Adrenal gland (tissue), 12 donors: ENCODE measurements around the gene FRK. TPM values are rescaled to one million over a fixed set of nuclear protein-coding genes. Genes with fewer than 3 reads are reported as not detected.
A peak's percentile ranks its signal among the peaks of the same experiment; 100 is the strongest.
"Not testable (repeated sequence)": the region's sequence is repeated elsewhere in the genome, so short reads cannot be mapped to it uniquely, and the experiment has no call there.

Experiments
- DNase-seq, 7 donors: peaks; one replicate each; pipeline ENCODE4 v3.0.0-alpha.2; 2019 to 2020
- H3K27ac ChIP-seq, 5 donors: fragments of 200-600 bp; sonication (generic) in 4 of 5; 1 replicate in 3 of 5; 2 replicates in 2 of 5; pipeline versions ENCODE4 v1.5.1 to v1.8.0; 2016 to 2020; ENCODE audit warnings: mild to moderate bottlenecking in 1 of 5
- H3K27me3 ChIP-seq: fragments of 200-600 bp; 2 replicates; pipeline ENCODE4 v1.8.0; 2021
- H3K36me3 ChIP-seq, 2 donors: fragments of 200-600 bp; replicated peaks in 1 of 2; 1 replicate in 1 of 2; 2 replicates in 1 of 2; pipeline versions ENCODE4 v1.5.1 to v1.8.0; 2018 to 2022
- H3K4me1 ChIP-seq, 2 donors: fragments of 200-600 bp; replicated peaks in 1 of 2; 1 replicate in 1 of 2; 2 replicates in 1 of 2; pipeline versions ENCODE4 v1.5.1 to v1.8.0; 2018 to 2021
- H3K4me3 ChIP-seq, 4 donors: fragments of 200-600 bp; sonication (generic) in 3 of 4; one replicate each; pipeline ENCODE4 v1.5.1; 2016 to 2018
- H3K9me3 ChIP-seq, 3 donors: fragments of 200-600 bp; sonication (generic) in 1 of 3; replicated peaks in 1 of 3; 1 replicate in 2 of 3; 2 replicates in 1 of 3; pipeline versions ENCODE4 v1.5.1 to v1.8.0; 2016 to 2021
- CTCF ChIP-seq, 6 experiments: fragments of 450-650 bp in 4 of 6; fragments of 200-600 bp in 2 of 6; sonication (generic) in 1 of 6; IDR thresholded peaks; 1 replicate in 5 of 6; 2 replicates in 1 of 6; pipeline versions ENCODE4 v1.5.1 to v1.8.0; 2016 to 2021; ENCODE audit warnings: antibody characterized with exemption in 6 of 6, mild to moderate bottlenecking in 2 of 6, moderate library complexity in 1 of 6
- POLR2A ChIP-seq, 2 donors: fragments of 450-650 bp; IDR thresholded peaks; one replicate each; pipeline ENCODE4 v1.6.1; 2017; ENCODE audit warnings: antibody characterized with exemption in 2 of 2, mild to moderate bottlenecking in 2 of 2, moderate library complexity in 1 of 2
- WGBS, 4 donors: extraction: QIAGEN DNeasy Blood & Tissue Kit in 2 of 4; methylation state at CpG; one replicate each; pipeline versions ENCODE4 v1.1.5 to v1.1.7; 2013 to 2017; 5-methylcytosine and 5-hydroxymethylcytosine counted together
- intact Hi-C, 2 donors: fragments of 100-400 bp; cut with DNase I; formaldehyde crosslinking; loops; one replicate each; pipeline versions ENCODE4 v1.14.1 to v1.15.0; 2022 to 2023
- polyA plus RNA-seq, 3 donors: library from polyadenylated mRNA; stranded (reverse); fragments of 200-250 nt in 2 of 3; fragments of 350-450 nt in 1 of 3; fragmentation: Illumina TruSeq in 1 of 3; extraction: RNeasy Lipid Tissue Mini Kit (QIAGEN cat#74804) in 1 of 3; gene quantifications; one replicate each; pipeline ENCODE4 v1.2.3, GENCODE V29; 2013 to 2014
- total RNA-seq, 9 donors: library from RNA; depleted of rRNA in 4 of 9; stranded (reverse); fragments of >200 nt in 4 of 9; fragments of 120-200 nt in 1 of 9; fragmentation: NEBNext Ultra II Directional in 1 of 9; extraction: Animal tissue kit (Norgen Biotek cat#: 25700) in 1 of 9; gene quantifications; one replicate each; pipeline versions ENCODE4 v1.1.0 to v1.2.4, GENCODE V29; 2013 to 2023
- donor health status: healthy with polysubstance abuse.
- donor health status: Bipolar disorder and iron deficiency.
- donor health status: DM: yes; HTN: yes; CAD: no.
- donor health status: DM: no; HTN: no; CAD: no.
- donor health status: DM: no; HTN: no; CAD: no.
- donor health status: DM: yes; HTN: yes; CAD: no.

FRK gene
- total and polyA plus RNA-seq, 12 donors, result 0.30 to 5.1 (median 2.5) TPM

- TF ChIP-seq POLR2A (IDR thresholded peaks at IDR 0.05), result no peak
- no peak for TF ChIP-seq CTCF (IDR thresholded peaks at IDR 0.05)
- intact Hi-C loops, result no loop called here
- H3K27ac ChIP-seq, result no peak overlapping the region
- no peaks in the 10 kb centered on the region for H3K36me3 ChIP-seq
- no peaks in the 10 kb centered on the region for H3K9me3 ChIP-seq
- H3K4me3 ChIP-seq, result no peak overlapping the region
- 89 to 98% (median 91%) methylated on average over 2 of the region's 2 CpGs for WGBS, 4 donors
- H3K4me1 ChIP-seq, result no peaks in the 10 kb centered on the region
- no peaks in the 10 kb centered on the region for H3K27me3 ChIP-seq
- DNase-seq, result no peak
Observed at GRCh38 chr6:115972679-115973078, 88.0 kb downstream of the FRK start.

- no peak overlapping the region for H3K27ac ChIP-seq
- 92 to 95% (median 93%) methylated on average over 2 of the region's 2 CpGs for WGBS, 4 donors
- TF ChIP-seq CTCF (IDR thresholded peaks at IDR 0.05), result no peak
- TF ChIP-seq POLR2A (IDR thresholded peaks at IDR 0.05), result no peak
- H3K9me3 ChIP-seq, result no peaks in the 10 kb centered on the region
- DNase-seq, result no peak
- no peaks in the 10 kb centered on the region for H3K27me3 ChIP-seq
- intact Hi-C loops, result no loop called here
- H3K4me1 ChIP-seq, result no peaks in the 10 kb centered on the region
- H3K4me3 ChIP-seq, result no peak overlapping the region
- no peaks in the 10 kb centered on the region for H3K36me3 ChIP-seq
Observed at GRCh38 chr6:115971785-115972184, 88.9 kb downstream of the FRK start.

- intact Hi-C loops, result no loop called here
- TF ChIP-seq POLR2A (IDR thresholded peaks at IDR 0.05) (no peak), CTCF (IDR thresholded peaks at IDR 0.05) (no peak)
- H3K9me3 ChIP-seq, result no peaks in the 10 kb centered on the region
Observed at GRCh38 chr6:115969930-115970273, 90.8 kb downstream of the FRK start.

GRCh38 chr6:115969207-115969929 is 91.3 kb downstream of the FRK start:
- no peaks in the 10 kb centered on the region for H3K4me1 ChIP-seq
- H3K27me3 ChIP-seq, result no peaks in the 10 kb centered on the region
- DNase-seq, result peak in 2 of 7 donors; percentile 1 to 13
- no peak overlapping the region for H3K27ac ChIP-seq
- no peak for TF ChIP-seq CTCF (IDR thresholded peaks at IDR 0.05)
- no peak for TF ChIP-seq POLR2A (IDR thresholded peaks at IDR 0.05)
- H3K9me3 ChIP-seq, result no peaks in the 10 kb centered on the region
- 83 to 88% (median 86%) methylated on average over 7 of the region's 7 CpGs for WGBS, 4 donors
- no peak overlapping the region for H3K4me3 ChIP-seq
- no peaks in the 10 kb centered on the region for H3K36me3 ChIP-seq
- intact Hi-C loops, result no loop called here

More at GRCh38 chr6:115969930-115970273, 90.8 kb downstream of the FRK start:
- no peak for DNase-seq
- Histone ChIP-seq H3K4me3 (no peak overlapping the region), H3K27ac (no peak overlapping the region), H3K27me3 (no peaks in the 10 kb centered on the region), H3K4me1 (no peaks in the 10 kb centered on the region), H3K36me3 (no peaks in the 10 kb centered on the region)

GRCh38 chr6:115960286-115960685 is 100.4 kb downstream of the FRK start:
- intact Hi-C loops, result not testable (repeated sequence)

More at GRCh38 chr6:115960286-115960685, 100.4 kb downstream of the FRK start:
- H3K4me1 ChIP-seq, H3K36me3 ChIP-seq, H3K27me3 ChIP-seq, H3K9me3 ChIP-seq, DNase-seq, H3K4me3 ChIP-seq, H3K27ac ChIP-seq: not testable (repeated sequence)
- WGBS, 4 donors, result 89 to 93% (median 90%) methylated on average over 10 to 16 of the region's 17 CpGs
